HG03039 (cell line): ENCODE data around the gene MAGEA1.
"Not testable (repeated sequence)": the region's sequence is repeated elsewhere in the genome, so short reads cannot be mapped to it uniquely, and the experiment has no call there.

Experiments
- ATAC-seq: cut with Tn5 transposase; IDR thresholded peaks from one replicate; pipeline ENCODE4 v1.9.1; 2021; ENCODE audit warnings: mild to moderate bottlenecking, moderate library complexity; ENCODE audit not compliant: unreplicated experiment

The MAGEA1 gene

GRCh38 chrX:153179131-153179530, at the start of gene MAGEA1:
MAGEA1 (plus strand) TSS chrX:153179284; CDS start chrX:153182390, 3,106 bp downstream.
- no peak for ATAC-seq

- ATAC-seq: not testable (repeated sequence)
These were observed 46.2 kb upstream of the MAGEA1 start for GRCh38 chrX:153132924-153133323.

- not testable (repeated sequence) for ATAC-seq
These were observed 40.0 kb upstream of the MAGEA1 start for GRCh38 chrX:153139074-153139473.

GRCh38 chrX:153146288-153146687, 32.8 kb upstream of the MAGEA1 start:
- ATAC-seq: not testable (repeated sequence)

- no peak for ATAC-seq
These were observed 25.6 kb upstream of the MAGEA1 start for GRCh38 chrX:153153516-153153915.

- no peak for ATAC-seq
These were observed 21.6 kb upstream of the MAGEA1 start for GRCh38 chrX:153157450-153157849.

- no peak for ATAC-seq
These were observed 20.8 kb upstream of the MAGEA1 start for GRCh38 chrX:153158319-153158718.

GRCh38 chrX:153161952-153162351, 17.1 kb upstream of the MAGEA1 start:
- no peak for ATAC-seq

- ATAC-seq: no peak
These were observed 14.4 kb upstream of the MAGEA1 start for GRCh38 chrX:153164733-153165132.

- not testable (repeated sequence) for ATAC-seq
These were observed 10.7 kb upstream of the MAGEA1 start for GRCh38 chrX:153168423-153168822.

- no peak for ATAC-seq
These were observed 2.7 kb downstream of the MAGEA1 start for GRCh38 chrX:153181822-153182221.

- no peak for ATAC-seq
These were observed 5.7 kb downstream of the MAGEA1 start for GRCh38 chrX:153184787-153185186.

GRCh38 chrX:153190381-153190780, 11.3 kb downstream of the MAGEA1 start:
- no peak for ATAC-seq

GRCh38 chrX:153200462-153200861, 21.4 kb downstream of the MAGEA1 start:
- no peak for ATAC-seq

GRCh38 chrX:153206425-153207046, 27.5 kb downstream of the MAGEA1 start:
- ATAC-seq: no peak

- ATAC-seq: no peak
These were observed 30.3 kb downstream of the MAGEA1 start for GRCh38 chrX:153209347-153209746.

GRCh38 chrX:153214934-153215333, 35.9 kb downstream of the MAGEA1 start:
- no peak for ATAC-seq

- no peak for ATAC-seq
These were observed 37.8 kb downstream of the MAGEA1 start for GRCh38 chrX:153216926-153217325.

- ATAC-seq: no peak
These were observed 46.5 kb downstream of the MAGEA1 start for GRCh38 chrX:153225438-153226098.

GRCh38 chrX:153226344-153227185, 47.5 kb downstream of the MAGEA1 start:
- no peak for ATAC-seq
